Upper lobe of left lung (tissue), 4 donors: ENCODE measurements around the gene FRY.

Source experiments
- CTCF ChIP-seq, 6 experiments: fragments of 450-650 bp in 4 of 6; fragments of 200-600 bp in 2 of 6; sonication (generic) in 2 of 6; IDR thresholded peaks; one replicate each; pipeline ENCODE4 v1.5.1; 2016 to 2019; ENCODE audit warnings: antibody characterized with exemption in 6 of 6
- EP300 ChIP-seq, 4 donors: sonication (generic); formaldehyde crosslinking; IDR thresholded peaks; one replicate each; pipeline ENCODE4 v1.5.1; 2017; ENCODE audit warnings: antibody characterized with exemption in 4 of 4, control low read depth in 2 of 4
- POLR2A ChIP-seq, 4 donors: fragments of 450-650 bp; IDR thresholded peaks; one replicate each; pipeline ENCODE4 v1.5.1; 2016 to 2017; ENCODE audit warnings: antibody characterized with exemption in 4 of 4, mild to moderate bottlenecking in 2 of 4

GRCh38 chr13:32179708-32180107 lies 148.1 kb downstream of the FRY start:
- TF ChIP-seq POLR2A (IDR thresholded peaks at IDR 0.05) (no peak), CTCF (IDR thresholded peaks at IDR 0.05) (no peak), EP300 (IDR thresholded peaks at IDR 0.05) (no peak)
